ENCODE results near the gene FOSB.

- TF ChIP-seq EZH2phosphoT487 (IDR thresholded peaks at IDR 0.05; ENCODE audit: insufficient read depth, low read depth): no peak
- no peak for TF ChIP-seq EZH2 (IDR thresholded peaks at IDR 0.05; ENCODE audit: insufficient read depth, poor library complexity, severe bottlenecking)
Observed at GRCh38 chr19:45506246-45506988, 38.6 kb downstream of the FOSB start.
